ENCODE results near the gene FGF18. TPM values are rescaled to one million over a fixed set of nuclear protein-coding genes. Genes with fewer than 3 reads are reported as not detected.

Gene FGF18
- total and polyA plus RNA-seq, 2 donors (not counting 3 experiments of a cell fraction or from before 2014, with no cell fraction given) = 0.04 to 0.27 TPM

DNA sequence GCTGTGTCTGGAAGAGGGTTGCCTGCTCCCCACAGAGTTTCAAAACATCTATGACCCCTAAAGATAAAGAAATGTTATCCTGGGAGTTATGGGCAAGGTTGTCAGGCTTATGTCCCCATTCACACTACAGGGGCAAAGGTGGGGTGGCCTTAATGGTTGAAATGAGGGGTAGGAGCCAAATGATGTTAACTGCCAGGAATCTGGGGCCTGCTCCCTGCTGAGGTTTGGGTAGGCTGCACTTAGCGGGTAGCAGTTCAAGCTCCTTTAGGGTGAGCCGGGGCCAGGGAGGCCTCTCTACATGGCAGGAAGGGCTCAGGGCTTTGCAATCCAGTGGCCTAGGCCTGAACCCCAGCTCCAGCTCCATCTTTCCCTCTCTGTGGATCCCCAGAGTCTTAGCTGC, 3.0 kb downstream of the FGF18 start:
- Histone ChIP-seq H3K4me1 (ENCODE audit: control insufficient read depth, extremely low read depth, insufficient read depth, low read length) (peaks cover 13% of the 10 kb centered on the region), H4K20me1 (replicated peaks; ENCODE audit: control insufficient read depth, extremely low read depth, insufficient read depth, low read length) (no peaks in the 10 kb centered on the region), H3K27me3 (ENCODE audit: control insufficient read depth in 2 of 2, insufficient read depth in 2 of 2, low read length in 2 of 2) (peaks cover 5 to 25% of the 10 kb centered on the region in 2 experiments), H2AFZ (ENCODE audit: low read depth, low read length) (no peak overlapping the region), H3K79me2 (ENCODE audit: control insufficient read depth, insufficient read depth, low read length) (no peaks in the 10 kb centered on the region), H3K9me1 (replicated peaks; ENCODE audit: control insufficient read depth, extremely low read depth, insufficient read depth, low read length) (no peaks in the 10 kb centered on the region), H3K4me2 (ENCODE audit: insufficient read depth, low read length) (no peak overlapping the region), H3K36me3 (ENCODE audit: control insufficient read depth in 2 of 2, extremely low read depth in 1 of 2, insufficient read depth in 2 of 2, low read length in 2 of 2) (no peaks in the 10 kb centered on the region), H3K4me3 (replicated peaks in 1 of 3; ENCODE audit: insufficient read depth in 1 of 3, low read depth in 1 of 3, low read length in 3 of 3) (no peak overlapping the region), H3K9ac (replicated peaks; ENCODE audit: extremely low read depth, insufficient read depth, low read length) (no peak overlapping the region), H3K27ac (ENCODE audit: insufficient read depth, low read depth, low read length) (no peak overlapping the region), H3K9me3 (replicated peaks; ENCODE audit: control insufficient read depth, insufficient read depth, low read length) (no peaks in the 10 kb centered on the region)
- FAIRE-seq (no peak), DNase-seq (ENCODE audit: low read depth, low spot score) (no peak)
- POLR2A ChIA-PET = no interaction called here
- dilution Hi-C loops (cut with MboI; ENCODE audit: extremely low pct_ligation_motif_present, low sequenced_read_pairs) = no loop called here
- CTCF ChIA-PET = interaction anchor here (0.8 to 3.4 kb wide), 4 partner anchors 61 to 637 kb away, joined by 4 to 8 read pairs (median 6); no protein-coding TSS in a partner anchor
- TF ChIP-seq JUN (IDR thresholded peaks at IDR 0.05; ENCODE audit: borderline replicate concordance, insufficient read depth, insufficient read length, low read depth) (no peak), POLR2A (IDR thresholded peaks at IDR 0.05; ENCODE audit: low read depth, low read length) (no peak), GATA2 (IDR thresholded peaks at IDR 0.05; ENCODE audit: insufficient read depth, insufficient read length, low read depth, low read length) (no peak), MYC (IDR thresholded peaks at IDR 0.05; ENCODE audit: low read depth, low read length) (no peak), EZH2 (IDR thresholded peaks at IDR 0.05; ENCODE audit: borderline replicate concordance, low read depth, low read length, severe bottlenecking) (no peak), POLR2AphosphoS5 (IDR thresholded peaks at IDR 0.05; ENCODE audit: insufficient read depth, low read depth, low read length) (no peak)
- TF ChIP-seq, protein P1, sequence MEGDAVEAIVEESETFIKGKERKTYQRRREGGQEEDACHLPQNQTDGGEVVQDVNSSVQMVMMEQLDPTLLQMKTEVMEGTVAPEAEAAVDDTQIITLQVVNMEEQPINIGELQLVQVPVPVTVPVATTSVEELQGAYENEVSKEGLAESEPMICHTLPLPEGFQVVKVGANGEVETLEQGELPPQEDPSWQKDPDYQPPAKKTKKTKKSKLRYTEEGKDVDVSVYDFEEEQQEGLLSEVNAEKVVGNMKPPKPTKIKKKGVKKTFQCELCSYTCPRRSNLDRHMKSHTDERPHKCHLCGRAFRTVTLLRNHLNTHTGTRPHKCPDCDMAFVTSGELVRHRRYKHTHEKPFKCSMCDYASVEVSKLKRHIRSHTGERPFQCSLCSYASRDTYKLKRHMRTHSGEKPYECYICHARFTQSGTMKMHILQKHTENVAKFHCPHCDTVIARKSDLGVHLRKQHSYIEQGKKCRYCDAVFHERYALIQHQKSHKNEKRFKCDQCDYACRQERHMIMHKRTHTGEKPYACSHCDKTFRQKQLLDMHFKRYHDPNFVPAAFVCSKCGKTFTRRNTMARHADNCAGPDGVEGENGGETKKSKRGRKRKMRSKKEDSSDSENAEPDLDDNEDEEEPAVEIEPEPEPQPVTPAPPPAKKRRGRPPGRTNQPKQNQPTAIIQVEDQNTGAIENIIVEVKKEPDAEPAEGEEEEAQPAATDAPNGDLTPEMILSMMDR (IDR thresholded peaks at IDR 0.05; ENCODE audit: extremely low read depth in 1 of 2, insufficient read depth in 1 of 2, low read depth in 1 of 2, low read length in 2 of 2) = no peak
- no TSS peak for BruUV-seq (replicated peaks)
- intact Hi-C loops (cut with micrococcal nuclease) = no loop called here

Measured in endothelial cell of umbilical vein (primary cell).